ENCODE results near the gene NUBPL.

Gene NUBPL

DNA sequence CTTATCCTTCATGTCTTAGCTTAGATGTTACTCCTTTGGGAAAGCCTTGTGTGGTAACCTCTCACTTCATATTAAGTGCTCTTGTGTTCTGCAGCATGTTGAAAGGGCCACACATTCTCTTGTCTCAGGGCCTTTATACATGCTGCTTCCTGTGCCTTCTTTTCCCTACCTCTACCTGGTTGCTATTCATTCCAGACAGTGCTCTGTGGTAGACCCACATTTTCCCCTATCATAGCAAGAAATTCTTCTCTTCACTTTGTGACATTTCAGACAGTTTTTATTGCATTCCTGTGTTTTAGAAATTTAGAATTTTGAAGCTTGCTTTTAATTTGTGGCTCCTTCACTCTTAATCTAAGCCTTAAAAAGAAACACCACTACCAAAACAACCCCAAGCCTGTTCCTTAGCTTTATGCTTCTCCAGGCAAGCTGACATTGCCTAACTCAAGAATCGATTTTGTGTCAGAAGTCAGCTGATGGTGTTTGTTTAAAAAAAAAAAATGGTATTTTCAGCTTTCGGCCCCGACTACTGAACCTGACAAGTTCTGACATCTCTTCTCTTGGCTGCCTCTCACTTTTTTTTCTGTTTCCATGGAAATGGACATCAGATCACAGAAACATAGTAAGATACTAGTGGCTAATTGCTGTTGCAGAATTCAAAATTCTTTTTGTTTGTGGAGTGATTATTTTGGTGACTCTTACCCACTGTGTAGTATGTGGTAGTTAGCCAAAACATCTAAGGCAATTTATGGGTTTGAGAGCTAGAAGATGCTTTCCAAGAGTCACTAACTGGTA, 156.3 kb downstream of the NUBPL start:
- Histone ChIP-seq H2AFZ (ENCODE audit: low read length) (no peak overlapping the region), H3K9me3 (replicated peaks; ENCODE audit: insufficient read depth, low read length) (no peaks in the 10 kb centered on the region), H3K79me2 (ENCODE audit: low read length) (no peaks in the 10 kb centered on the region), H3K27ac (ENCODE audit: low read length) (no peak overlapping the region), H3K9me2 (replicated peaks; ENCODE audit: insufficient read depth, low read length) (no peaks in the 10 kb centered on the region), H3K9ac (ENCODE audit: low read length) (no peak overlapping the region), H3K4me3 (ENCODE audit: low read length) (no peak overlapping the region), H4K20me1 (ENCODE audit: insufficient read depth, low read length) (no peaks in the 10 kb centered on the region), H3F3A (ENCODE audit: insufficient read depth, low read length) (no peaks in the 10 kb centered on the region), H3K4me2 (ENCODE audit: low read depth, low read length) (no peak overlapping the region), H3K36me3 (replicated peaks; ENCODE audit: insufficient read depth, low read length) (no peaks in the 10 kb centered on the region), H3K4me1 (ENCODE audit: low read length) (no peaks in the 10 kb centered on the region), H3K27me3 (replicated peaks; ENCODE audit: insufficient read depth, low read length) (no peaks in the 10 kb centered on the region)
- no peak for DNase-seq
- TF ChIP-seq EZH2 (optimal IDR thresholded peaks at IDR 0.05; ENCODE audit: low read depth, low read length) = no peak
- TF ChIP-seq EZH2phosphoT487 (IDR thresholded peaks at IDR 0.05; ENCODE audit: low read length) = no peak
- TF ChIP-seq, protein P1, sequence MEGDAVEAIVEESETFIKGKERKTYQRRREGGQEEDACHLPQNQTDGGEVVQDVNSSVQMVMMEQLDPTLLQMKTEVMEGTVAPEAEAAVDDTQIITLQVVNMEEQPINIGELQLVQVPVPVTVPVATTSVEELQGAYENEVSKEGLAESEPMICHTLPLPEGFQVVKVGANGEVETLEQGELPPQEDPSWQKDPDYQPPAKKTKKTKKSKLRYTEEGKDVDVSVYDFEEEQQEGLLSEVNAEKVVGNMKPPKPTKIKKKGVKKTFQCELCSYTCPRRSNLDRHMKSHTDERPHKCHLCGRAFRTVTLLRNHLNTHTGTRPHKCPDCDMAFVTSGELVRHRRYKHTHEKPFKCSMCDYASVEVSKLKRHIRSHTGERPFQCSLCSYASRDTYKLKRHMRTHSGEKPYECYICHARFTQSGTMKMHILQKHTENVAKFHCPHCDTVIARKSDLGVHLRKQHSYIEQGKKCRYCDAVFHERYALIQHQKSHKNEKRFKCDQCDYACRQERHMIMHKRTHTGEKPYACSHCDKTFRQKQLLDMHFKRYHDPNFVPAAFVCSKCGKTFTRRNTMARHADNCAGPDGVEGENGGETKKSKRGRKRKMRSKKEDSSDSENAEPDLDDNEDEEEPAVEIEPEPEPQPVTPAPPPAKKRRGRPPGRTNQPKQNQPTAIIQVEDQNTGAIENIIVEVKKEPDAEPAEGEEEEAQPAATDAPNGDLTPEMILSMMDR (IDR thresholded peaks at IDR 0.05; ENCODE audit: low read length) = no peak

DNA sequence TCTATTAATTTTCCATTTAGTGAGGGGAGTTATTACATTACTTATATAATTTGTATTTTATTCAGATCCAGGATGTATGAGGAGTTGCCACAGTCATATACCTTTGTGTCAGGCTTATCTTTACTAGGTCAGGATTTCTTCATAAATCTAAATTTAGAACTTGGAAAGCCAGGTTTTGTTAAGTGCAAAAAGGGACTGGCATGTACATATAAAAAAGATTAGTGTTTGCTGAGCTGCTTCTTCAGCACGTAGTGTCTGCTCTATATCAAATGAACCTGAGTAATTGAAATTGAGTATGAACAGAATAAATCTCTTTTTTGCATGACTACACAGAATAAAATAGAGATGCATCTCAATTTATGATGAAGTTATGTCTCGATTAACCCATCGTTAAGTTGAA, 157.4 kb downstream of the NUBPL start:
- Histone ChIP-seq H2AFZ (ENCODE audit: low read length) (no peak overlapping the region), H3F3A (ENCODE audit: insufficient read depth, low read length) (no peaks in the 10 kb centered on the region), H3K27me3 (replicated peaks; ENCODE audit: insufficient read depth, low read length) (no peaks in the 10 kb centered on the region), H3K4me1 (ENCODE audit: low read length) (no peaks in the 10 kb centered on the region), H4K20me1 (ENCODE audit: insufficient read depth, low read length) (no peaks in the 10 kb centered on the region), H3K79me2 (ENCODE audit: low read length) (no peaks in the 10 kb centered on the region), H3K9ac (ENCODE audit: low read length) (no peak overlapping the region), H3K4me3 (ENCODE audit: low read length) (no peak overlapping the region), H3K9me3 (replicated peaks; ENCODE audit: insufficient read depth, low read length) (no peaks in the 10 kb centered on the region), H3K36me3 (replicated peaks; ENCODE audit: insufficient read depth, low read length) (no peaks in the 10 kb centered on the region), H3K9me2 (replicated peaks; ENCODE audit: insufficient read depth, low read length) (no peaks in the 10 kb centered on the region), H3K4me2 (ENCODE audit: low read depth, low read length) (no peak overlapping the region), H3K27ac (ENCODE audit: low read length) (no peak overlapping the region)
- TF ChIP-seq, protein P1 (IDR thresholded peaks at IDR 0.05; ENCODE audit: low read length) = no peak
- TF ChIP-seq EZH2 (optimal IDR thresholded peaks at IDR 0.05; ENCODE audit: low read depth, low read length) = no peak
- TF ChIP-seq EZH2phosphoT487 (IDR thresholded peaks at IDR 0.05; ENCODE audit: low read length) = no peak
- DNase-seq = no peak

DNA sequence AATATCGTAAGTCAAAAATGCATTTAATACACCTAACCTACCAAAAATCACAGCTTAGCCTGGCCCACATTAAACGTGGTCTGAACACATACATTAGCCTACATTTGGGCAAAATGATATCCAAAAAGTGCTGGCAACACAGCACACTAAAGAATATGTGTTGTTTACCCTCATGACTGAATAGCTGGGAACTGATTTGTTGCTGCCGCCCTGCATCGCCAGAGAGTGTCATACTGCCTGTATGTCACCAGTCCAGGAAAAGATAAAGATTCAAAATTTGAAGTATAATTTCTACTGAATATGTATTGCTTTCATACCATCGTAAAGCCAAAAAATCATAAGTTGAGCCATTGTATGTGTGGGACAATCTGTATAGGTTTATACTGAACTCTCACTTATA, 157.8 kb downstream of the NUBPL start:
- H3F3A ChIP-seq (ENCODE audit: insufficient read depth, low read length) = no peaks in the 10 kb centered on the region
- no peak for DNase-seq
- TF ChIP-seq, protein P1 (IDR thresholded peaks at IDR 0.05; ENCODE audit: low read length) = no peak
- TF ChIP-seq EZH2phosphoT487 (IDR thresholded peaks at IDR 0.05; ENCODE audit: low read length) (no peak), EZH2 (optimal IDR thresholded peaks at IDR 0.05; ENCODE audit: low read depth, low read length) (no peak)
- no peaks in the 10 kb centered on the region for H3K4me1 ChIP-seq (ENCODE audit: low read length)
- no peaks in the 10 kb centered on the region for H4K20me1 ChIP-seq (ENCODE audit: insufficient read depth, low read length)
- H2AFZ ChIP-seq (ENCODE audit: low read length) = no peak overlapping the region
- H3K9ac ChIP-seq (ENCODE audit: low read length) = no peak overlapping the region
- no peaks in the 10 kb centered on the region for H3K9me2 ChIP-seq (replicated peaks; ENCODE audit: insufficient read depth, low read length)
- no peaks in the 10 kb centered on the region for H3K79me2 ChIP-seq (ENCODE audit: low read length)
- H3K27me3 ChIP-seq (replicated peaks; ENCODE audit: insufficient read depth, low read length) = no peaks in the 10 kb centered on the region
- no peak overlapping the region for H3K4me3 ChIP-seq (ENCODE audit: low read length)
- H3K36me3 ChIP-seq (replicated peaks; ENCODE audit: insufficient read depth, low read length) = no peaks in the 10 kb centered on the region
- no peak overlapping the region for H3K27ac ChIP-seq (ENCODE audit: low read length)
- H3K4me2 ChIP-seq (ENCODE audit: low read depth, low read length) = no peak overlapping the region
- H3K9me3 ChIP-seq (replicated peaks; ENCODE audit: insufficient read depth, low read length) = no peaks in the 10 kb centered on the region

Measured in MM.1S (cell line).